Gastrocnemius medialis (tissue), 4 donors: ENCODE results near the gene DNASE1L2. TPM values are rescaled to one million over a fixed set of nuclear protein-coding genes. Genes with fewer than 3 reads are reported as not detected.
A peak's percentile ranks its signal among the peaks of the same experiment; 100 is the strongest.
"Not testable (repeated sequence)": the region's sequence is repeated elsewhere in the genome, so short reads cannot be mapped to it uniquely, and the experiment has no call there.

Experiments
- ATAC-seq, 2 donors: fragments of 150-250 bp; one replicate each; pipeline ENCODE4 v1.9.1; 2016
- DNase-seq, 2 donors: peaks; one replicate each; pipeline ENCODE4 v3.0.0-alpha.2; 2019
- H3K27ac ChIP-seq, 4 donors: fragments of 200-600 bp; sonication (generic); 1 replicate in 1 of 4; 2 replicates in 3 of 4; pipeline ENCODE4 v1.5.1; 2016 to 2018; ENCODE audit warnings: mild to moderate bottlenecking in 2 of 4, moderate library complexity in 1 of 4
- H3K27me3 ChIP-seq, 3 donors: fragments of 200-600 bp; sonication (generic) in 2 of 3; 1 replicate in 1 of 3; 2 replicates in 2 of 3; pipeline versions ENCODE4 v1.5.1 to v1.6.0; 2016 to 2019; ENCODE audit warnings: mild to moderate bottlenecking in 1 of 3, moderate library complexity in 1 of 3
- H3K36me3 ChIP-seq, 2 donors: fragments of 200-600 bp; sonication (generic) in 1 of 2; one replicate each; pipeline ENCODE4 v1.5.1; 2017 to 2018
- H3K4me1 ChIP-seq, 2 donors: fragments of 200-600 bp; sonication (generic) in 1 of 2; one replicate each; pipeline ENCODE4 v1.5.1; 2016 to 2017; ENCODE audit warnings: mild to moderate bottlenecking in 2 of 2
- H3K4me3 ChIP-seq, 4 donors: fragments of 200-600 bp; sonication (generic) in 3 of 4; 1 replicate in 1 of 4; 2 replicates in 3 of 4; pipeline ENCODE4 v1.5.1; 2016 to 2019; ENCODE audit warnings: mild to moderate bottlenecking in 2 of 4
- H3K9me3 ChIP-seq, 3 donors: fragments of 200-600 bp; sonication (generic) in 2 of 3; 1 replicate in 1 of 3; 2 replicates in 2 of 3; pipeline ENCODE4 v1.5.1; 2016 to 2019
- POLR2A ChIP-seq, 2 donors: fragments of 450-650 bp; IDR thresholded peaks; one replicate each; pipeline ENCODE4 v1.6.1; 2017; ENCODE audit warnings: antibody characterized with exemption in 2 of 2, mild to moderate bottlenecking in 2 of 2, moderate library complexity in 2 of 2
- in situ Hi-C, 4 donors: fragments of 200-750 bp; cut with MboI; loops; one replicate each; pipeline versions ENCODE4 v1.15.0 to v1.8.0; 2017; ENCODE audit warnings: low sequenced_read_pairs in 4 of 4
- intact Hi-C: fragments of 100-400 bp; cut with DNase I; formaldehyde crosslinking; loops from one replicate; pipeline ENCODE4 v1.15.1; 2023; ENCODE audit warnings: low total_unique reads
- total RNA-seq, 4 donors: library from RNA; depleted of rRNA; stranded (reverse); fragments of >200 nt; gene quantifications; one replicate each; pipeline versions ENCODE4 v1.1.0 to v1.2.3, GENCODE V29; 2016
- TF ChIP-seq, protein P1 (sequence below), 5 experiments: fragments of 450-650 bp in 3 of 5; fragments of 200-600 bp in 2 of 5; sonication (generic) in 2 of 5; IDR thresholded peaks in 4 of 5; conservative IDR thresholded peaks in 1 of 5; 1 replicate in 4 of 5; 2 replicates in 1 of 5; pipeline ENCODE4 v1.5.1; 2016 to 2019; ENCODE audit warnings: antibody characterized with exemption in 5 of 5, mild to moderate bottlenecking in 3 of 5, moderate library complexity in 3 of 5

The DNASE1L2 gene
- total RNA-seq, 4 donors from 2014 or later, result 0.69 to 2.1 TPM; not detected in 2

DNA sequence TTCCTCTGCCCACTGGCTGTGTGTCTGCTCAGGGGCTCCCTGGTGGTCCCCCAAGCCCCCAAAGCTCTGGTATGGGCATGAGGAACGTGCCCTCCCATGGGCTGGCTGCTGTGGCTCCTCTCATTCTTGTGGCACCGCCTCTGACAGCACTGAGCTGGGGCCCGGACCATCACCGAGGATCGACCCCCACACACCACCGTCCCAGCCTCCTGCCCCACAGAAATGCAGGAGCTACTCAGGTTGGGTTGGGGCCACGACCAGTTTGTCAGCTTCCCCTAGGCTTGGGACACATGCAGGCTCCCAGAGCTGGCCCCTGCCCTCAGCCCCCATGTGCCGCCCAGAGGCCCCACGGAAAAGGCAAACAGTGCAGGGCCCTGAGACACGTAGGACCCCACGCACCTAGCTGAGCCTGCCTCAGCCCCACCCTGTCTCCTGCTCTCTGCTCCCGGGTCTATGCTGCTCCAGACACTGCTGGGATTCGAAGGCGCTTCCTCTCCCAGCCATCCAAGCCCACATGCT is 36.6 kb upstream of the DNASE1L2 start:
- Histone ChIP-seq H3K27me3 (peaks cover 21 to 25% (median 22%) of the 10 kb centered on the region in 3 donors), H3K4me1 (peaks cover 9 to 13% of the 10 kb centered on the region in 2 donors), H3K4me3 (no peak overlapping the region), H3K9me3 (no peaks in the 10 kb centered on the region), H3K27ac (no peak overlapping the region), H3K36me3 (no peaks in the 10 kb centered on the region)
- DNase-seq, result no peak
- TF ChIP-seq, protein P1, sequence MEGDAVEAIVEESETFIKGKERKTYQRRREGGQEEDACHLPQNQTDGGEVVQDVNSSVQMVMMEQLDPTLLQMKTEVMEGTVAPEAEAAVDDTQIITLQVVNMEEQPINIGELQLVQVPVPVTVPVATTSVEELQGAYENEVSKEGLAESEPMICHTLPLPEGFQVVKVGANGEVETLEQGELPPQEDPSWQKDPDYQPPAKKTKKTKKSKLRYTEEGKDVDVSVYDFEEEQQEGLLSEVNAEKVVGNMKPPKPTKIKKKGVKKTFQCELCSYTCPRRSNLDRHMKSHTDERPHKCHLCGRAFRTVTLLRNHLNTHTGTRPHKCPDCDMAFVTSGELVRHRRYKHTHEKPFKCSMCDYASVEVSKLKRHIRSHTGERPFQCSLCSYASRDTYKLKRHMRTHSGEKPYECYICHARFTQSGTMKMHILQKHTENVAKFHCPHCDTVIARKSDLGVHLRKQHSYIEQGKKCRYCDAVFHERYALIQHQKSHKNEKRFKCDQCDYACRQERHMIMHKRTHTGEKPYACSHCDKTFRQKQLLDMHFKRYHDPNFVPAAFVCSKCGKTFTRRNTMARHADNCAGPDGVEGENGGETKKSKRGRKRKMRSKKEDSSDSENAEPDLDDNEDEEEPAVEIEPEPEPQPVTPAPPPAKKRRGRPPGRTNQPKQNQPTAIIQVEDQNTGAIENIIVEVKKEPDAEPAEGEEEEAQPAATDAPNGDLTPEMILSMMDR (IDR thresholded peaks at IDR 0.05 in 4 of 5, conservative IDR thresholded peaks at IDR 0.05 in 1 of 5), result no peak
- no peak for TF ChIP-seq POLR2A (IDR thresholded peaks at IDR 0.05)
- in situ Hi-C loops (no loop called here), intact Hi-C loops (loop anchor here (5.0 kb wide), 1 partner anchor 303 kb away; no protein-coding TSS in a partner anchor)
- no peak for ATAC-seq

DNA sequence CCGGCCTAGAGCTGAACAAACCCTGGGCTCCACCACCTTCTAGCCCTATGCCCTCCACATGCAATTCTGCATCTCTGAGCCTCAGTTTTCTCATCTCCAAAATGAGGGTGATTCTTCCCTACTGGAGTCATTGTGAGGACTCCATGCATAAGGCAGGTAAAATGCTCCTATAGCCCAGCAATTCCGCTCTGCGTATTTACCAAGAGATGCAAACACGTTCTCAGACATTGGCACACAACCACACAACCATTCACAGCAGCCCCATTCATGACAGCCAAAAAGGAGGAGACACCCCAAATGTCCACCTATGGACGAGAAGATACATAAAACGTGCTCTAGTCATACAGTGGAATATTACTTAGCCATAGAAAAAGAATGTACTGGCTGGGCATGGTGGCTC is 35.9 kb upstream of the DNASE1L2 start:
- peaks cover 15 to 18% (median 15%) of the 10 kb centered on the region in 3 donors for H3K27me3 ChIP-seq
- ATAC-seq (no peak), DNase-seq (no peak)
- H3K9me3 ChIP-seq, result no peaks in the 10 kb centered on the region
- TF ChIP-seq, protein P1 (IDR thresholded peaks at IDR 0.05 in 4 of 5, conservative IDR thresholded peaks at IDR 0.05 in 1 of 5), result no peak
- no peak for TF ChIP-seq POLR2A (IDR thresholded peaks at IDR 0.05)
- H3K4me3 ChIP-seq, result no peak overlapping the region
- in situ Hi-C loops (no loop called here), intact Hi-C loops (no loop called here)
- H3K36me3 ChIP-seq, result no peaks in the 10 kb centered on the region
- no peak overlapping the region for H3K27ac ChIP-seq
- H3K4me1 ChIP-seq, result peaks cover 10 to 12% of the 10 kb centered on the region in 2 donors

DNA sequence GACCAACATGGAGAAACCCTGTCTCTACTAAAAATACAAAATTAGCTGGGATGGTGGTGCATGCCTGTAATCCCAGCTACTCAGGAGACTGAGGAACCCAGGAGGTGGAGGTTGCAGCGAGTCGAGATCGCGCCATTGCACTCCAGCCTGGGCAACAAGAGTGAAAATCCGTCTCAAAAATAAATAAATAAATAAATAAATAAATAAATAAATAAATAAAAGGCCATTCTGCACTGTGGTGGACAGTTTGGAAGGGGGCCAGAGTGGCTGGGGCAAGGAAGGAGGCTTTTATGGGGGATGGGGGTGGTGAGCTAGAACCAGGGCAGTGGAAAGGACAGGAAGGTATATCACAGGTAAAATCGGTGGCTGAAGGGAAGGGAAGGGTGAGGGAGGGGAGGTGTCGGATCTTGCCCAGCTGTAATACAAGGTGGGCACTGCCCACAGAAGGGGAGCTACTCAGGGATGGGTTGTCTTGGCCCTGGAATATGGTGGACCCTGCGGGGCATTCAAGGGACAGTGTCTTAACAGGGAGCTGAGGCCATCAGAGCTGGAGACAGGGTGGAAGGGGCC is 33.0 kb upstream of the DNASE1L2 start:
- in situ Hi-C loops, ATAC-seq, H3K27me3 ChIP-seq, H3K27ac ChIP-seq, intact Hi-C loops, H3K9me3 ChIP-seq, H3K4me3 ChIP-seq, DNase-seq: not testable (repeated sequence)
- H3K4me1 ChIP-seq, result peaks cover 14 to 17% of the 10 kb centered on the region in 2 donors
- peaks cover 0 to 17% of the 10 kb centered on the region in 2 donors for H3K36me3 ChIP-seq

DNA sequence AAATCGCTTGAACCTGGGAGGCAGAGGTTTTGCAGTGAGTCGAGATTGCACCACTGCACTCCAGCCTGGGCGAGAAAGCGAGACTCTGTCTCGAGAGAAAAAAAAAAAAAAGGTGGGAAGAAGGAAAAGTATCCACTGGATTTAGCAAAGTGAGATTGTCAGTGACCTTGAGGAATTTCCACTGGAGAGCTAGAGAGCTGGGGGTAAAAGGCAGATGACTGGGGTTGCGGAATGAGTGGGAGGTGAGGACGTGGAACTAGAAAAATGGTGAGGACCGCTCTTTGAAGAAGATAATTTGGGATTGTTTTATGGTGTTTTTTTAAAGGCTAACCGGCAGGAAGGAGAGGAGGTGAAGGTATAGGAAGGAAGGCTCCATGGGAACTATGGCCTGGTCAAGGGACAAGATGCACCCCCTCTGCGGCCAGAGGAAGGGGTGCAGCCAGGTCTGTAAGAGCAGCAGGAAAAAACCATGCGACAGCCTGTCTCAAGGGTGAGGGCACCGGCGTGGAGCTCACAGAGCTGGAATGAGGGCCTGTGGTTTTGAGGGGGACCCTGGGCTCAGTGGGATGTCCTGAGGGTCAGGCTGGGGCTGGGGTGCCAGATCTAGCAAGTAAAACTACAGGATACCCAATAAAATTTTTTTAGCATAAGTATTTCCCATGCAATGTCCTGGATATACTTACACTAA is 31.7 kb upstream of the DNASE1L2 start:
- H3K4me3 ChIP-seq, result peak overlapping the region; percentile 82 to 94 (median 92)
- DNase-seq, result no peak
- H3K27me3 ChIP-seq, result no peaks in the 10 kb centered on the region
- in situ Hi-C loops (no loop called here), intact Hi-C loops (loop anchor here (1.0 kb wide), 3 partner anchors 10 to 64 kb away; partner anchors contain the start of genes E4F1, PGP and RNPS1)
- H3K36me3 ChIP-seq, result peaks cover 0 to 30% of the 10 kb centered on the region in 2 donors
- H3K4me1 ChIP-seq, result peaks cover 14 to 17% of the 10 kb centered on the region in 2 donors
- H3K9me3 ChIP-seq, result no peaks in the 10 kb centered on the region
- peak overlapping the region; percentile 96 to 100 (median 100) for H3K27ac ChIP-seq
- ATAC-seq, result no peak
- TF ChIP-seq, protein P1 (IDR thresholded peaks at IDR 0.05 in 4 of 5, conservative IDR thresholded peaks at IDR 0.05 in 1 of 5), result no peak
- TF ChIP-seq POLR2A (IDR thresholded peaks at IDR 0.05), result no peak
